ENCODE data around the gene ZNF665. TPM values are rescaled to one million over a fixed set of nuclear protein-coding genes. Genes with fewer than 3 reads are reported as not detected.

ZNF665 gene
- total RNA-seq, 1 experiment from 2014 or later: 0.73 TPM

DNA sequence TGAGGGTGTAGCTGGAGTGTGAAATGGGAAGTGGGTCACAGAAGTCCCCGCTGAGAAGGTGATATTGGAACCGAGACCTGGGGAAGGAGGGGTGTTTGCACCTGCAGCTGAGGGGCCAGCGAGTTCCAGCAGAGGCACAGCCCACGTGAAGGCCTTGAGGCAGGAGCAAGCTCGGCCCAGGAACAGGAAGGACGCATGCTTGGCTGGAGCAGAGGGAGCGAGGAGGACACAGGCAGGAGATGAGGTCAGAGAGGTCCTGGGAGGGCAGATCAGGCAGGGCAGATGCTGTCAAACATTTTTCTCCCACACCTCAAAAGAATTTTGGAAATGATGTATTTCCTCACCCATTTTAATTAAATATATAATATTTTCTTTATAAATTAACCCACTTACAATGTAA lies 69.8 kb downstream of the ZNF665 start:
- Mint-ChIP-seq H3K4me3 (ENCODE audit: unreplicated experiment) (no peak overlapping the region), H3K36me3 (ENCODE audit: insufficient read depth, unreplicated experiment) (peaks cover 40% of the 10 kb centered on the region), H3K27me3 (ENCODE audit: insufficient read depth, unreplicated experiment) (no peaks in the 10 kb centered on the region), H3K9me3 (ENCODE audit: unreplicated experiment) (peaks cover 36% of the 10 kb centered on the region), H3K27ac (ENCODE audit: unreplicated experiment) (no peak overlapping the region), H3K4me1 (ENCODE audit: low read depth, unreplicated experiment) (peaks cover 6% of the 10 kb centered on the region)
- no peak for DNase-seq
- Histone ChIP-seq H3K36me3 (ENCODE audit: control insufficient read depth, insufficient read depth, low read length) (no peaks in the 10 kb centered on the region; the same call in 1 of the 2 replicates), H3K4me1 (peaks cover 7% of the 10 kb centered on the region), H3K9me3 (0 out of 2 replicates have a peak, but pooled peaks cover 2% of the 10 kb centered on the region), H3K4me3 (ENCODE audit: low read depth, low read length) (no peak overlapping the region), H3K27me3 (replicated peaks; ENCODE audit: control insufficient read depth, insufficient read depth, low read length) (no peaks in the 10 kb centered on the region)
- BruUV-seq (replicated peaks): no TSS peak
- ChIA-PET POLR2A (no interaction called here), CTCF (no interaction called here)
- intact Hi-C loops (cut with micrococcal nuclease; ENCODE audit: unreplicated experiment): no loop called here
- TF ChIP-seq, protein P1, sequence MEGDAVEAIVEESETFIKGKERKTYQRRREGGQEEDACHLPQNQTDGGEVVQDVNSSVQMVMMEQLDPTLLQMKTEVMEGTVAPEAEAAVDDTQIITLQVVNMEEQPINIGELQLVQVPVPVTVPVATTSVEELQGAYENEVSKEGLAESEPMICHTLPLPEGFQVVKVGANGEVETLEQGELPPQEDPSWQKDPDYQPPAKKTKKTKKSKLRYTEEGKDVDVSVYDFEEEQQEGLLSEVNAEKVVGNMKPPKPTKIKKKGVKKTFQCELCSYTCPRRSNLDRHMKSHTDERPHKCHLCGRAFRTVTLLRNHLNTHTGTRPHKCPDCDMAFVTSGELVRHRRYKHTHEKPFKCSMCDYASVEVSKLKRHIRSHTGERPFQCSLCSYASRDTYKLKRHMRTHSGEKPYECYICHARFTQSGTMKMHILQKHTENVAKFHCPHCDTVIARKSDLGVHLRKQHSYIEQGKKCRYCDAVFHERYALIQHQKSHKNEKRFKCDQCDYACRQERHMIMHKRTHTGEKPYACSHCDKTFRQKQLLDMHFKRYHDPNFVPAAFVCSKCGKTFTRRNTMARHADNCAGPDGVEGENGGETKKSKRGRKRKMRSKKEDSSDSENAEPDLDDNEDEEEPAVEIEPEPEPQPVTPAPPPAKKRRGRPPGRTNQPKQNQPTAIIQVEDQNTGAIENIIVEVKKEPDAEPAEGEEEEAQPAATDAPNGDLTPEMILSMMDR (IDR thresholded peaks at IDR 0.05; ENCODE audit: insufficient read depth in 1 of 2, low read depth in 1 of 2, low read length in 1 of 2, severe bottlenecking in 1 of 2, unreplicated experiment in 1 of 2): no peak

Other genes starting within 250 kb of the ZNF665 start
- gene ZNF816, start 230.5 kb downstream of the ZNF665 start, total RNA-seq (2022): 8.8 and 11.5 TPM in 2 replicates
- gene ERVV-1, start 179.4 kb downstream of the ZNF665 start, total RNA-seq (2022): not detected in 2 replicates
- 0.11 and 0.21 TPM in 2 replicates for gene ERVV-2, start 148.6 kb downstream of the ZNF665 start, total RNA-seq (2022)
- 30.6 and 33.3 TPM in 2 replicates for gene ZNF160, start 89.9 kb downstream of the ZNF665 start, total RNA-seq (2022)
- 12.5 and 14.9 TPM in 2 replicates for gene ZNF415, start 60.4 kb downstream of the ZNF665 start, total RNA-seq (2022)
- 1.3 and 2.2 TPM in 2 replicates for gene ZNF347, start 34.3 kb downstream of the ZNF665 start, total RNA-seq (2022)
- not detected in 2 replicates for gene ZNF677, start 61.5 kb upstream of the ZNF665 start, total RNA-seq (2022)
- not detected in 2 replicates for gene VN1R2, start 64.9 kb upstream of the ZNF665 start, total RNA-seq (2022)
- not detected in 2 replicates for gene VN1R4, start 74.4 kb upstream of the ZNF665 start, total RNA-seq (2022)
- gene ZNF845, start 140.4 kb upstream of the ZNF665 start, total RNA-seq (2022): 8.0 and 8.9 TPM in 2 replicates
- 12.7 and 15.0 TPM in 2 replicates for gene ZNF525, start 172.3 kb upstream of the ZNF665 start, total RNA-seq (2022)
- 13.1 and 18.6 TPM in 2 replicates for gene ZNF765, start 201.8 kb upstream of the ZNF665 start, total RNA-seq (2022)
- 19.3 and 20.0 TPM in 2 replicates for gene ZNF761, start 238.6 kb upstream of the ZNF665 start, total RNA-seq (2022)

Measured in Caco-2 (cell line).